ENCODE measurements around the gene SLC44A1.

DNA sequence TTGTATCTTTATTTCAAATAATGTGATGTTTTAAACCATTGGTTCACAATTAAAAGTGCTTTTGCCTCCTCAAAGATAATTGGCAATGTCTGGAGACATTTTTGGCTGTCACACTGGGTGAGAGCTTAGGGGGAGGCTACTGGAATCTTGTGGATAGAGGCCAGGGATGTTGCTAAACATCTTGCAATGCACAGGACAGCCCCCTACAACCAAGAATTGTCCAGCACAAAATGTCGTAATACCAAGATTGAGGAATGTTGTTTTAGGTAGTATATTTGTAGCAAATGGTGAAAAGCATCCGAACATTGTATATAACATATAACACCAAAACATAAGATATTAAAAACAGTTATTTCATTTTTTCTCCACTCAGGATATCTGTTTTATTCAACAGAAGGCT is 99.8 kb downstream of the SLC44A1 start:
- TF ChIP-seq POLR2AphosphoS5 (IDR thresholded peaks at IDR 0.05), result no peak
- no peak for TF ChIP-seq EP300 (IDR thresholded peaks at IDR 0.05)
- TF ChIP-seq, protein P1, sequence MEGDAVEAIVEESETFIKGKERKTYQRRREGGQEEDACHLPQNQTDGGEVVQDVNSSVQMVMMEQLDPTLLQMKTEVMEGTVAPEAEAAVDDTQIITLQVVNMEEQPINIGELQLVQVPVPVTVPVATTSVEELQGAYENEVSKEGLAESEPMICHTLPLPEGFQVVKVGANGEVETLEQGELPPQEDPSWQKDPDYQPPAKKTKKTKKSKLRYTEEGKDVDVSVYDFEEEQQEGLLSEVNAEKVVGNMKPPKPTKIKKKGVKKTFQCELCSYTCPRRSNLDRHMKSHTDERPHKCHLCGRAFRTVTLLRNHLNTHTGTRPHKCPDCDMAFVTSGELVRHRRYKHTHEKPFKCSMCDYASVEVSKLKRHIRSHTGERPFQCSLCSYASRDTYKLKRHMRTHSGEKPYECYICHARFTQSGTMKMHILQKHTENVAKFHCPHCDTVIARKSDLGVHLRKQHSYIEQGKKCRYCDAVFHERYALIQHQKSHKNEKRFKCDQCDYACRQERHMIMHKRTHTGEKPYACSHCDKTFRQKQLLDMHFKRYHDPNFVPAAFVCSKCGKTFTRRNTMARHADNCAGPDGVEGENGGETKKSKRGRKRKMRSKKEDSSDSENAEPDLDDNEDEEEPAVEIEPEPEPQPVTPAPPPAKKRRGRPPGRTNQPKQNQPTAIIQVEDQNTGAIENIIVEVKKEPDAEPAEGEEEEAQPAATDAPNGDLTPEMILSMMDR (IDR thresholded peaks at IDR 0.05), result no peak
- no peak for TF ChIP-seq POLR2A (IDR thresholded peaks at IDR 0.05)

Measured in upper lobe of left lung (tissue), 4 donors.